ENCODE data around the gene SPATA6L. TPM values are rescaled to one million over a fixed set of nuclear protein-coding genes. Genes with fewer than 3 reads are reported as not detected.

Gene SPATA6L
- total and polyA plus RNA-seq, 4 donors = 1.6 to 6.2 (median 2.2) TPM

GRCh38 chr9:4640027-4640426 is 26.3 kb downstream of the SPATA6L start:
- H3K4me3 ChIP-seq (ENCODE audit: low read depth in 1 of 3, low read length in 3 of 3) = no peak overlapping the region
- TF ChIP-seq RAD21 (IDR thresholded peaks at IDR 0.05) = peak; percentile 80 to 89
- TF ChIP-seq GABPA (IDR thresholded peaks at IDR 0.05 in 1 of 2, conservative IDR thresholded peaks at IDR 0.05 in 1 of 2) = no peak
- peak; percentile 54 for TF ChIP-seq CTCF (IDR thresholded peaks at IDR 0.05; ENCODE audit: low read depth, low read length, missing input control)
- no peak for DNase-seq (ENCODE audit: low spot score)

GRCh38 chr9:4639420-4639819 is 26.9 kb downstream of the SPATA6L start:
- WGBS = 62% methylated on average over 2 of the region's 2 CpGs
- no peak for TF ChIP-seq MAX (IDR thresholded peaks at IDR 0.05)
- no peak for TF ChIP-seq FOXA1 (IDR thresholded peaks at IDR 0.05)
- no peak for TF ChIP-seq FOXA2 (IDR thresholded peaks at IDR 0.05)
- no peak for TF ChIP-seq TAF1 (conservative IDR thresholded peaks at IDR 0.05)
- TF ChIP-seq REST (IDR thresholded peaks at IDR 0.05) = no peak
- TF ChIP-seq YY1 (IDR thresholded peaks at IDR 0.05) = no peak
- no peak for TF ChIP-seq HNF4A (conservative IDR thresholded peaks at IDR 0.05)
- TF ChIP-seq SP1 (IDR thresholded peaks at IDR 0.05) = no peak
- no peak for TF ChIP-seq RAD21 (IDR thresholded peaks at IDR 0.05)
- no peak for TF ChIP-seq HNF4G (IDR thresholded peaks at IDR 0.05)
- TF ChIP-seq RXRA (IDR thresholded peaks at IDR 0.05) = no peak
- TF ChIP-seq ATF3 (IDR thresholded peaks at IDR 0.05) = no peak

More at GRCh38 chr9:4640027-4640426, 26.3 kb downstream of the SPATA6L start:
- H3K27me3 ChIP-seq (ENCODE audit: control insufficient read depth in 4 of 4, insufficient read depth in 4 of 4, low read length in 3 of 4) = no peaks in the 10 kb centered on the region
- peaks cover 0 to 2% (median 0%) of the 10 kb centered on the region in 4 donors for H3K36me3 ChIP-seq (ENCODE audit: control insufficient read depth in 4 of 4, insufficient read depth in 3 of 4, low read depth in 1 of 4, low read length in 3 of 4)
- 56% methylated on average over 2 of the region's 2 CpGs for WGBS
- H3K27ac ChIP-seq (ENCODE audit: low read depth in 1 of 2, low read length in 2 of 2) = no peak overlapping the region
- no peak overlapping the region for H3K9ac ChIP-seq (ENCODE audit: low read depth in 1 of 2, low read length in 2 of 2)
- H3K9me3 ChIP-seq (ENCODE audit: control insufficient read depth in 4 of 4, low read length in 3 of 4) = no peaks in the 10 kb centered on the region
- no peaks in the 10 kb centered on the region for H3K4me1 ChIP-seq (ENCODE audit: control insufficient read depth in 4 of 4, insufficient read depth in 4 of 4, low read length in 3 of 4)

More at GRCh38 chr9:4639420-4639819, 26.9 kb downstream of the SPATA6L start:
- H3K9me3 ChIP-seq (ENCODE audit: control insufficient read depth in 4 of 4, low read length in 3 of 4) = no peaks in the 10 kb centered on the region
- H3K4me3 ChIP-seq (ENCODE audit: low read depth in 1 of 3, low read length in 3 of 3) = no peak overlapping the region
- no peaks in the 10 kb centered on the region for H3K4me1 ChIP-seq (ENCODE audit: control insufficient read depth in 4 of 4, insufficient read depth in 4 of 4, low read length in 3 of 4)
- no peak overlapping the region for H3K9ac ChIP-seq (ENCODE audit: low read depth in 1 of 2, low read length in 2 of 2)
- DNase-seq (ENCODE audit: low spot score) = no peak
- H3K27me3 ChIP-seq (ENCODE audit: control insufficient read depth in 4 of 4, insufficient read depth in 4 of 4, low read length in 3 of 4) = no peaks in the 10 kb centered on the region
- H3K36me3 ChIP-seq (ENCODE audit: control insufficient read depth in 4 of 4, insufficient read depth in 3 of 4, low read depth in 1 of 4, low read length in 3 of 4) = peaks cover 0 to 2% (median 0%) of the 10 kb centered on the region in 4 donors
- no peak overlapping the region for H3K27ac ChIP-seq (ENCODE audit: low read depth in 1 of 2, low read length in 2 of 2)

All from liver (tissue), 9 donors.